IMR-90 (cell line): ENCODE results near the gene KRTAP2-1. TPM values are rescaled to one million over a fixed set of nuclear protein-coding genes. Genes with fewer than 3 reads are reported as not detected.

Experiments
- ATAC-seq: fragments of 200-7000 bp; cut with Tn5 transposase; 2 replicates; pipeline ENCODE4 v1.9.1; 2020; ENCODE audit warnings: low read depth, mild to moderate bottlenecking, moderate library complexity
- BruUV-seq: library from RNA; stranded (reverse); fragments of 400-500 nt; replicated peaks from 2 replicates; lab custom pipeline; 2021; lab: Mats Ljungman, UMichigan
- CTCF ChIA-PET: fragments of 300-600 bp; formaldehyde crosslinking; extraction: SDS; loops from one replicate; lab custom pipeline; 2021; ENCODE audit warnings: antibody characterized with exemption; lab: Yijun Ruan, JAX
- POLR2A ChIA-PET: fragments of 300-600 bp; sonication (Branson Sonifier 250); formaldehyde crosslinking; loops from one replicate; lab custom pipeline; 2022; ENCODE audit warnings: antibody characterized with exemption; ENCODE audit not compliant: unreplicated experiment; lab: Charles Lee
- DNase-seq: peaks from one replicate; pipeline ENCODE4 v3.0.0; 2013
- H2AFZ ChIP-seq: replicated peaks from 2 replicates; pipeline ENCODE3; 2013; ENCODE audit warnings: low read length, mild to moderate bottlenecking; ENCODE audit not compliant: poor library complexity
- H2AK5ac ChIP-seq: 2 replicates; pipeline ENCODE4 v1.6.1; 2013; ENCODE audit warnings: low read depth, low read length, inconsistent platforms
- H2AK9ac ChIP-seq: replicated peaks from 2 replicates; pipeline ENCODE3; 2013; ENCODE audit warnings: mild to moderate bottlenecking, low read depth, low read length, moderate library complexity; ENCODE audit not compliant: poor library complexity
- H2BK120ac ChIP-seq: 2 replicates; pipeline ENCODE4 v1.6.1; 2013; ENCODE audit warnings: low read depth, low read length, inconsistent platforms
- H2BK15ac ChIP-seq: 3 replicates; pipeline ENCODE4 v1.6.1; 2013; ENCODE audit warnings: low read depth, low read length, inconsistent platforms
- H2BK20ac ChIP-seq: 2 replicates; pipeline ENCODE4 v1.6.1; 2013; ENCODE audit warnings: low read depth, mild to moderate bottlenecking, inconsistent platforms, low read length, moderate library complexity
- H2BK5ac ChIP-seq: 2 replicates; pipeline ENCODE4 v1.6.1; 2013; ENCODE audit warnings: mild to moderate bottlenecking, low read depth, low read length, inconsistent platforms; ENCODE audit not compliant: poor library complexity, severe bottlenecking
- H3K14ac ChIP-seq: replicated peaks from 2 replicates; pipeline ENCODE4 v1.6.1; 2013; ENCODE audit warnings: low read depth, low read length, inconsistent platforms
- H3K18ac ChIP-seq: 2 replicates; pipeline ENCODE4 v1.6.1; 2013; ENCODE audit warnings: low read depth, low read length, control low read depth
- H3K23ac ChIP-seq: 2 replicates; pipeline ENCODE4 v1.6.1; 2013; ENCODE audit warnings: low read depth, low read length, inconsistent platforms
- H3K27ac ChIP-seq: 2 replicates; pipeline ENCODE4 v1.5.1; 2013; ENCODE audit warnings: mild to moderate bottlenecking, control low read depth, low read length; ENCODE audit not compliant: insufficient read depth
- H3K27me3 ChIP-seq: 2 replicates; pipeline ENCODE4 v1.6.1; 2013; ENCODE audit warnings: low read length; ENCODE audit not compliant: control insufficient read depth, insufficient read depth
- H3K36me3 ChIP-seq: 2 replicates; pipeline ENCODE4 v1.6.1; 2013; ENCODE audit warnings: low read length, mixed read lengths; ENCODE audit not compliant: control insufficient read depth, insufficient read depth
- H3K4ac ChIP-seq: 2 replicates; pipeline ENCODE4 v1.6.1; 2013; ENCODE audit warnings: low read depth, low read length, inconsistent platforms
- H3K4me1 ChIP-seq: 2 replicates; pipeline ENCODE4 v1.6.1; 2013; ENCODE audit warnings: low read length, mixed read lengths; ENCODE audit not compliant: control insufficient read depth, insufficient read depth
- H3K4me2 ChIP-seq: 2 replicates; pipeline ENCODE4 v1.6.1; 2013; ENCODE audit warnings: low read depth, mild to moderate bottlenecking, control low read depth, low read length, moderate library complexity
- H3K4me3 ChIP-seq: 2 replicates; pipeline ENCODE4 v1.5.1; 2013; ENCODE audit warnings: low read depth, mild to moderate bottlenecking, control low read depth, low read length, moderate library complexity; ENCODE audit not compliant: insufficient read depth
- H3K56ac ChIP-seq: 2 replicates; pipeline ENCODE4 v1.6.1; 2013; ENCODE audit warnings: low read length, inconsistent platforms; ENCODE audit not compliant: insufficient read depth; ENCODE audit errors: extremely low read depth
- H3K79me1 ChIP-seq, 2 experiments: 2 replicates each; pipeline ENCODE4 v1.6.1; 2013; ENCODE audit warnings: low read length in 2 of 2, inconsistent platforms in 1 of 2, low read depth in 1 of 2
- H3K9ac ChIP-seq: 2 replicates; pipeline ENCODE4 v1.6.1; 2013; ENCODE audit warnings: low read depth, low read length, control low read depth
- H3K9me1 ChIP-seq: 2 replicates; pipeline ENCODE4 v1.6.1; 2013; ENCODE audit warnings: low read length, inconsistent platforms; ENCODE audit not compliant: insufficient read depth
- H3K9me3 ChIP-seq: 2 replicates; pipeline ENCODE4 v1.6.1; 2013; ENCODE audit warnings: low read length; ENCODE audit not compliant: control insufficient read depth, insufficient read depth
- H4K20me1 ChIP-seq: 2 replicates; pipeline ENCODE4 v1.6.1; 2013; ENCODE audit warnings: low read length, inconsistent platforms; ENCODE audit not compliant: insufficient read depth
- H4K5ac ChIP-seq: 2 replicates; pipeline ENCODE4 v1.6.1; 2013; ENCODE audit warnings: mild to moderate bottlenecking, low read depth, low read length, control low read depth
- H4K8ac ChIP-seq, 2 experiments: 2 replicates each; pipeline ENCODE4 v1.6.1; 2013; ENCODE audit warnings: low read depth in 2 of 2, low read length in 2 of 2, control low read depth in 1 of 2, inconsistent platforms in 1 of 2
- H4K91ac ChIP-seq: 2 replicates; pipeline ENCODE4 v1.6.1; 2013; ENCODE audit warnings: low read depth, low read length, inconsistent platforms; ENCODE audit not compliant: insufficient read depth
- BHLHE40 ChIP-seq: fragments of 150-350 bp; IDR thresholded peaks from 2 replicates; pipeline ENCODE4 v1.6.1; 2016; ENCODE audit warnings: mild to moderate bottlenecking, low read depth, low read length
- CEBPB ChIP-seq: IDR thresholded peaks from 2 replicates; pipeline ENCODE4 v1.6.1; 2012; ENCODE audit warnings: low read depth, low read length, improper control_type of control experiment
- FOS ChIP-seq: fragments of 150-350 bp; IDR thresholded peaks from 2 replicates; pipeline ENCODE4 v1.6.1; 2016; ENCODE audit warnings: low read depth, low read length
- NFE2L2 ChIP-seq: fragments of 150-350 bp; IDR thresholded peaks from 2 replicates; pipeline ENCODE4 v1.6.1; 2016; ENCODE audit warnings: low read depth, mild to moderate bottlenecking, low read length
- RCOR1 ChIP-seq: IDR thresholded peaks from 2 replicates; pipeline ENCODE4 v1.6.1; 2012; ENCODE audit warnings: mild to moderate bottlenecking, low read length, improper control_type of control experiment; ENCODE audit not compliant: insufficient replicate concordance
- RFX5 ChIP-seq: IDR thresholded peaks from 2 replicates; pipeline ENCODE4 v1.8.0; 2012; ENCODE audit warnings: low read depth, mild to moderate bottlenecking, low read length, moderate library complexity
- WGBS, 2 experiments: methylation state at CpG; one replicate each; pipeline versions ENCODE4 v1.1.5 to v1.1.7; 2013; ENCODE audit warnings: missing lambda C conversion rate in 2 of 2; ENCODE audit not compliant: insufficient read length in 1 of 2; ENCODE audit errors: extremely low coverage in 2 of 2; 5-methylcytosine and 5-hydroxymethylcytosine counted together
- dilution Hi-C: fragments of 300-500 bp; cut with HindIII; formaldehyde crosslinking; loops from one replicate; pipeline ENCODE4 v1.14.3; 2018; ENCODE audit warnings: low sequenced_read_pairs; ENCODE audit not compliant: unreplicated experiment
- in situ Hi-C: fragments of 300-500 bp; cut with MboI; formaldehyde crosslinking; loops from 3 replicates; pipeline ENCODE4 v1.14.3; 2019; ENCODE audit warnings: low sequenced_read_pairs, inconsistent platforms, mixed read lengths
- intact Hi-C: fragments of 100-400 bp; cut with micrococcal nuclease; formaldehyde crosslinking; loops from 2 replicates; pipeline ENCODE4 v1.10.0; 2022
- polyA plus RNA-seq, 3 experiments: library from polyadenylated mRNA; depleted of rRNA; stranded (reverse); fragments of >200 nt; gene quantifications; 2 replicates each; pipeline ENCODE4 v1.2.3, GENCODE V29; 2012; ENCODE audit warnings: low replicate concordance in 1 of 3
- total RNA-seq: library from RNA; depleted of rRNA; stranded (reverse); fragments of >200 nt; gene quantifications from 2 replicates; pipeline ENCODE4 v1.2.3, GENCODE V29; 2012

The KRTAP2-1 gene
- total and polyA plus RNA-seq, 2 of the 4 experiments (the other 2 are of a cell fraction), result not detected

- ChIA-PET POLR2A (interaction anchor here (0.6 to 1.2 kb wide), 3 partner anchors 12 to 1074 kb away, joined by 3 to 8 read pairs (median 3); no protein-coding TSS in a partner anchor), CTCF (no interaction called here)
- Histone ChIP-seq H3K4me3 (no peak within 1 kb of the TSS), H2AK5ac (peak within 1 kb of the TSS; percentile 88), H3K9me1 (peaks cover 7% of the 10 kb centered on the region), H3K14ac (peak within 1 kb of the TSS; percentile 73), H3K27ac (peak within 1 kb of the TSS; percentile 47), H2BK5ac (peak within 1 kb of the TSS; percentile 90), H3K27me3 (no peaks in the 10 kb centered on the region), H2AFZ (peak within 1 kb of the TSS; percentile 40), H2AK9ac (peak within 1 kb of the TSS; percentile 33), H3K9me3 (no peaks in the 10 kb centered on the region), H3K4me1 (peaks cover 13% of the 10 kb centered on the region), H4K20me1 (no peaks in the 10 kb centered on the region), H3K18ac (peak within 1 kb of the TSS; percentile 91), H3K4me2 (peak within 1 kb of the TSS; percentile 29), H4K5ac (peak within 1 kb of the TSS; percentile 56; the same call in 1 of the 2 replicates), H4K91ac (peak within 1 kb of the TSS; percentile 89), H3K56ac (no peak within 1 kb of the TSS), H3K79me1 (no peaks in the 10 kb centered on the region), H3K9ac (no peak within 1 kb of the TSS), H2BK15ac (peak within 1 kb of the TSS; percentile 93; the same call in 2 of the 3 replicates), H2BK20ac (peak within 1 kb of the TSS; percentile 57; the same call in 1 of the 2 replicates), H4K8ac (peak within 1 kb of the TSS in 1 of 2 experiments; percentile 74; a peak in 2 of 4 replicates), H3K36me3 (no peaks in the 10 kb centered on the region), H3K4ac (peak within 1 kb of the TSS; percentile 75), H3K23ac (no peak within 1 kb of the TSS), H2BK120ac (peak within 1 kb of the TSS; percentile 60)
- in situ Hi-C loops (no loop called here), dilution Hi-C loops (no loop called here), intact Hi-C loops (no loop called here)
- TSS peak; percentile 94 for BruUV-seq
- TF ChIP-seq BHLHE40, result peak; percentile 4; the same call in 1 of the 2 replicates
- TF ChIP-seq FOS, result 0 out of 2 replicates have a peak, but pooled peaks have one; percentile 28
- TF ChIP-seq NFE2L2, result no peak
- no peak for TF ChIP-seq RFX5
- peak; percentile 28 for TF ChIP-seq RCOR1
- peak; percentile 93 for TF ChIP-seq CEBPB
- DNase-seq (peak; percentile 91), ATAC-seq (peak; percentile 93)
- WGBS, 2 experiments, result 100% methylated on average over 2 of the region's 9 CpGs; no CpG with 5 or more reads in 1 of the 2 experiments
Observed at GRCh38 chr17:41026715-41027471, 20.2 kb downstream of the KRTAP2-1 start, which contains the start of gene KRTAP1-5. Gene KRTAP1-5 (minus strand): TSS chr17:41027208. CDS start chr17:41027155, 53 bp downstream.
